Measurements from ENCODE around the gene ZNF787.
"Not testable (repeated sequence)": the region's sequence is repeated elsewhere in the genome, so short reads cannot be mapped to it uniquely, and the experiment has no call there.

The ZNF787 gene

DNA sequence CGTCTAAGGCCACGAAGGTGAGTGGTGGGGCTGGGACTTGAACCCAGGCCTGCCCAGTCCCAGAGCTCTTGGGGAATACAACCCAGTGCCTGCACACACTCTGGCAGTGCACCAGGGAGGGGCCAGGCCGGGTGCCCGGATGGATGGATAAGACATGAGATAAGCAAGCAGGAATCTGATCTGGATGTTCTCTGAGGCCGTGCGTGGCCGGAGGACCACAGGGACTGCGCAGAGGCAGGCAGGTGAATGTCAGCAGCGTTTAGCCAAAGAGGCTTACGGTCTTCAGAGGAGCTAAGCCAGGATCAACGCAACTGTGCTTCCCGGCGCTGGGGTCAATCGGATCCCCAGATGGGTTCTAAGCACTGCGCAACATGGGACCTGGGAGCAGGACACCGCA, 1.5 kb downstream of the ZNF787 start:
- DNase-seq = no peak

GRCh38 chr19:56118666-56119581, 2.2 kb downstream of the ZNF787 start:
- DNase-seq = peak; percentile 73

DNA sequence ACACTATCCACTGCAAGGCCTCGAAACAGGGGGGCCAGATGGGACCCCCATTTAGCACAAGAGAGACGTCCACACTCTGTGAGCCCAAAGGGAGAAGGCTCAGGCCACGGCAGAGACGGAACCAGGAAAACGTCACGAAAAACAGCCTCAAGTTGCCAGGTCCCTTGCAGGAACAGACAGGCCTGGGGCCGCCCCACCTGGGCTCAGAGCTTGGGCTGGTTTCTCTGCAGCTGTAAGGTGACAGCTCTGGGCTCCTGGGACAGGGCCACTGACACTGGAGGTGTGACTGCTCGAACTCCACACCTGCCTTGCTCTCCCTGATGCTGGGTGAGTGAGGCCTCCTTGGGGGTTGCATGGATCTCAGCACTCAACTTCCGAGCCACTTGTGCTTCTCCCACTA, 3.2 kb downstream of the ZNF787 start:
- no peak for DNase-seq

- DNase-seq = no peak
Observed at GRCh38 chr19:56117376-56117884, 3.7 kb downstream of the ZNF787 start.

- no peak for DNase-seq
Observed at GRCh38 chr19:56116606-56117005, 4.5 kb downstream of the ZNF787 start.

- no peak for DNase-seq
Observed at GRCh38 chr19:56115490-56115889, 5.6 kb downstream of the ZNF787 start.

GRCh38 chr19:56114778-56115110, 6.4 kb downstream of the ZNF787 start:
- DNase-seq = no peak

DNA sequence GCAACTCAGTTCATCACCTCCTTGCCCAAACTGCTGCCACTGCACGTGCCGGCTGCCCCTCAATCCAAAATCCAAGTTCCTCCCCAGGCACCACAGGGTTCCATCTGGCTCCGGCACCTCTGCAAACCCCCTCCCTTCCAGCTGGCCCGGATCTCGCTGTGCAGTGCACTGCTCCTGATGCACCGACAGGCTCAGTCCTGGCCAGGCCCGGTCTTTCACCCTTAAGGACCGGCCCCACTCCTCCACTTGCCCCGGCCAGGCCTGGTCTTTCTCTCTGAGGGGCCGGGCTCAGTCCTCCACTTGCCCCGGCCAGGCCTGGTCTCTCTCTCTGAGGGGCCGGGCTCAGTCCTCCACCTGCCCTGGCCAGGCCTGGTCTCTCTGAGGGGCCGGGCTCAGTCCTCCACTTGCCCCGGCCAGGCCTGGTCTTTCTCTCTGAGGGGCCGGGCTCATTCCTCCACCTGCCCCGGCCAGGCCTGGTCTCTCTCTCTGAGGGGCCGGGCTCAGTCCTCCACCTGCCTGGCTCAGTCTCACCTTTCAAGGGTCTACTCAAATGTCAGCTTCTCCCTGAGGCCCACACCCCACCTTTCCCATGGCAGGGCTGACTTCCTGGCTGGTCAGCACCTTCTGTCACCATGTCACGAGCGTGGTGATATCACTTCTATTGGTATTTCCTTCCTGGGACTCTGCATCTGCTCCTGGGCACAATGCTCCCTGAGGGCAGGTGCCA, 6.9 kb downstream of the ZNF787 start:
- no peak for DNase-seq

DNA sequence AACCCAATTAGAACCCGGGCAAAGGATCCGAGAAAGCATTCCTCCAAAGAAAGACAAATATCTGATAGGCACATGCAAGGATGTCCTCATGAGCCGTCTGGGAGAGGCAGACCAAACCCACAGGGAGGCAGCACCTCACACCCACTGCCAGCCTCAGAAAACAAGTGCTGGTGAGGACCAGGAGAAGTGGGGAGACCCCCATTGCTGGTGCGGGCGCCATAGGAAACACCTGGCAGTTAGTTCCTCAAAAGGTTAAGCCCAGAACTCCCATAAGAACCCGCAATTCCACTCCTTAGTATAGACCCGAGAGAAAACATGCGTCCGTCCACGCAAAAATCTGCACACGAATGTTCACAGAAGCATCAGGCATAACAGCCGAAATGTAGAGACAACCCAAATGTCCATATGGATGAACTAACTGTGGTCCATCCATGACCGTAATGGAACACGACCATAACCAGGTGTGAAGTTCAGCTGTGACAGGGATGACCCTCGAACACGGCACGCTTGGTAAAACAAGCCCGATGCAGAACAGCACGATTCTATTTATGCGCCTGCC, 7.9 kb downstream of the ZNF787 start:
- DNase-seq = no peak

DNA sequence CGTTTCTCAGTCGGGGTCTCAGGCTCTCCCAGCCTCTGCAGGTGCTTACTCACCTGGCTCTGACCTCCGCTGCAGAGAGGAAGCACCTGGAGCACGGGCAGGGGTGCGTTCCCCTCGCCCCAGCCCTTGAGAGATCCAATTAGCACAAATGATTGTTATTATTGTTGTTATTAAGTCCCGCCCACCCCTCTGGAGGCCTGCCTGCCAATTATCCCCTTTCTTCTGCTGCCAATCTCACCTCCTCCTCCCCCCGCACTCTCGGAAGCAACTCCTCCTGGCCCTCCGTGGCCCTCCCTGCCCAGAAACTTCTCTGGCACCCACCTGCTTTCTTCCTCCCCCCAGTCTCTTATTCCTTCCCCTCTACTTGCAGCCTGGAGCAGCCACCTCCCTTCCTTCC, 8.8 kb downstream of the ZNF787 start:
- no peak for DNase-seq

DNA sequence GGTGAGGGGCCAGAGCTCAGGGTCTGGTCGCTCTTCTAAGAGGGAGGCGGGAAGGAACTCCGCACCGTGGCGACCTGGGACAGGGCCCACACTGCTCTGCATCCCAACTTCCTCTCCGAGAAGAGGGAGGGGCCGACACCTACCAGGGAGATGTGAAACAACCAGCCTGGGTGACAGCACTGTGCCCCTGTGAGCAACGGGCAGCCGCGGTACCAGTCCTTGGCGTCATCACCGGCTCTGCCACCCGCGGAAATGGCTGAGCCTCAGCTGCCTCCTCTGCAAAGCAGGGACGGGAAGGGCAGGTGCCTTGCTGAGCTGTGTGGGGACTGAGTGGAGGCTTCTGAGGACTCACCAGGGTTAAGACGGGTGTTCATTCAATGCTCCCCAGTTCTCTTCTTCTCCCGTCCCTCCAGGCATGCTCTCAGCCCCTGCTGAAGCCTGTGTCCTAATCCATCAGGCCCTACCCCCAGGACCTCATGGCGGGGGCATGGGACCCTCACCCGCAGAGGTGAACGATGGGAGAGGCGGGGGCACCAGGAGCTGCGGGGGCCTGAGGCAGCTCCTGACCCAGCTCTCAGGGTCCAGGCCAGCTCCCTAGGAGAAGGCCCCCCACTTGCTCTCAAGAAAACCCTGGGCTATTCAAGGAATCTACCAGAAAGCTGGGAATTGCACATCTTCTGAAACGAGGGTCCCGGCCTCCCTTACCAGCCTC, 9.3 kb downstream of the ZNF787 start:
- DNase-seq = peak; percentile 88

- DNase-seq = peak; percentile 20
Observed at GRCh38 chr19:56110515-56111448, 10.3 kb downstream of the ZNF787 start.

GRCh38 chr19:56109226-56109625, 11.9 kb downstream of the ZNF787 start:
- peak; percentile 30 for DNase-seq

DNA sequence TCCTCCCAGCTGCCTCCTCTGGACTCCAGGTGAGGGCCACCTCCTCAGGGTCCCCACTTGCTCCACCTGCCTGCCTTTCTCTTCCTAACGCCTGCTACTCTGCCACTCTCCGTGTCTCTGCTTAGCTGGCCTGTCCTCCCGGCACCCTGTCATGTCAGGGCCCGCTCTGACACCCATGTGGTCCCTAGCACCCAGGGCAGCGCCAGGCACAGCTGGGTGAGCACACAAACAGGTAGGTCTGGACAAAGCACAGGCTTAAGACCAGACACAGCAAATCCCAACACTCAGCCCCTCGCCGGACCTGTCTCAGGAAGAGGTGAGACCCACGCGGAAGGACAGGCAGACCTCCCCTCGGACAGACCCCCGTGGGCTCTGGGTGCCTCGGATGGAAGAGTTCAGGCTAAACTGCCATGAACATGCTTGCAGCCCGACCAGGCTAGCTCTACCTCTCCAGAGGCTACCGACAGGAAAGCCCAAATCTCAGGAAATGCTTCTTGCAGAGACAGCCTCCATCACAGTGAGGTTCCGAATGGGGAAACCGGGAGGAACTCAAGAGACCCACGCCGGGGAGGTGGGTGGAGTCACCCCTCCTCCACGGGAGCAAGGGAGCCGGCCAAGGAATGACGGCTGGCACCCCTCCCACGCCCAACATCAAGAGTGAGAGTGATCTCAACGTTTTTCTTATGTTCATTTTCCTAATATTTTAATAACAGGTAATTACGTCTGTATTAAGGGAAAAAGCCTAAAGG, 12.5 kb downstream of the ZNF787 start:
- peak; percentile 28 for DNase-seq

DNA sequence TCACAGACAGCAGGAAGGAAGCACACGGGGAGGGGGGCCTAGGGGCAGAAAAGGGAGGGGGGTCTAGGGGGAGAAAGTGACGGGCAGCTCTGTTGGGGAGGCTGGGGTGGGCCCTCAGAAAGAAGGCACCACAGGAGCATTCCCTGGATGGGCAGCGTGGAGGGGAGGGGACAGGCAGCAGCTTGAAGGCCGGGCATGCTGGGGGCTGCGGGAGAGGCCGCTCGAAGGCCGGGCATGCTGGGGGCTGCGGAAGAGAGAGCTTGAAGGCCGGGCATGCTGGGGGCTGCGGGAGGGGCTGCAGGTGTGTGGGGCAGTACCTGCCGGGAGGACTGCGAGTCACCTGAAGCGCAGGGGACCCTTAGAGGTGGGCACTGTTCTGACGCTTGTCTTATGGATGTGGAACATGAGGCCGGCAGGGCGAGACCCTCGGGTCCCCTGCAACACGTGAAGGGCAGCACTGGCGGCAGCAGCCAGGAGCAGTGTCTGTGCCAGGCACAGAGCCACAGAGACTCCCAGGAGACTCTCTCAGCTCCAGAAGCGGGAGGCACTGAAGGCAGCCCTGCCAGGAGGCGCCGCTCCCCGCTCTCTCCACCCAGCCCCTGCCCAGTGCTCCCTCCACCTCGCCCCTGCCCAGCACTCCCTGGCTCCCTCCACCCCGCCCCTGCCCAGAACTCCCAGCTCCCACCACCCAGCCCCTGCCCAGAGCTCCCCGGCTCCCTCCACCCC, 13.3 kb downstream of the ZNF787 start:
- DNase-seq = no peak

DNA sequence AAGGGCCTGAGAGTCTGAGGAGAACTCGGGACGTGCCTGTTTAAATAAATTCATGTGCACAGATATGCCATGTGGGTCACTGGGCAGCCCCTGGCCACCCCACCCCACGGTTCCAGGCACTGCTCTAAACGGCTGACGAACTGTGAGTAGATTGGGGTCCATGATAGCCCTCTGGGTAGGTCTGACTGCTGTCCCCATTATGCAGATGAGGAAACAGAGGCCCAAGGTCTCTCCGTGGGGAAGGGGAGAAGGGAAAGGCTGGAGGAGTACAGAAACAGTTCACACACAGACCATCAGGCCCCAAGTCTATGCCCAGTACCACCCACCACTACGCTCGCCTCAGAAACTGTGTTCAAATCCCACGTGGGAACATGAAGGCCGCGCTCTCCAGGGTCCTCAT, 14.1 kb downstream of the ZNF787 start:
- no peak for DNase-seq

DNA sequence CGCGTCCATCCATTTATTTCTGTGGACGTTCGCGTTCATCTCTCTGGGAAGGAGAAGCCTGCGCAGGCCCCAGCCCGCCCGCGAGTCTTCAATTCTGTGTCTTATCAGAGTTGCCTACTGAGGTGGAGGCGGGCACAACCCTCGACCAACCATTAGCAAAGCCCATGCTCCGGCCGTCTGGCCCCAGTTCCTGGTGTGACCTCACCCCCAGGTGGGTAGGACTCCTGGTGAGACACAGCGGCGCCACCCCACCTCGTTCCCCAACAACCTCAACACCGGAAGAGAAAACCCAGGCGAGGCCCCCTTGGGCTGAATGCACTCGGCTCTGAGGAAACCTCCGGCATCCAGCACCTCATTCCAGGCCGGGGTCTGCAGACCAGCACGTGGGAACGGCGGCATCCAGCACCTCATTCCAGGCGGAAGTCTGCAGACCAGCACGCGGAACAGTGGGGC, 14.7 kb downstream of the ZNF787 start:
- DNase-seq = no peak

DNA sequence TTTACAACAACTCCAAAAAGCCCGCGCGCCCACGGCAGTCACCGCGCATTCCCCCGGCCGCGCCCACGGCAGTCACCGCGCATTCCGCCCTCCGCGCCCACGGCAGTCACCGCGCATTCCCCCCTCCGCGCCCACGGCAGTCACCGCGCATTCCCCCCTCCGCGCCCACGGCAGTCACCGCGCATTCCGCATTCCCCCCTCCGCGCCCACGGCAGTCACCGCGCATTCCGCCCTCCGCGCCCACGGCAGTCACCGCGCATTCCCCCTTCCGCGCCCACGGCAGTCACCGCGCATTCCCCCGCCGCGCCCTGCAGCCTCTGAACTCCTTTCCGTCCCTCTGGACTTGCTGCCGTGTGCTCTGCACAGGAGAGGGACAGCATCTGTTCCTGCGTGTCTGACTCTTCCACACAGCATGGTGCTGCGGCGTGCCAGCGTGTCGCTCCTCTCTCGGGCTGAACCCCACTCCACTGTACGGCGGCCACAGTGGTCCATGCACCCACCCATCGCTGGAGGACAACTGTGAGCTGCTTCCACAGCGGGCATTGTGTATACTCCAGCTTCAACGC, 15.2 kb downstream of the ZNF787 start:
- DNase-seq = not testable (repeated sequence)

DNA sequence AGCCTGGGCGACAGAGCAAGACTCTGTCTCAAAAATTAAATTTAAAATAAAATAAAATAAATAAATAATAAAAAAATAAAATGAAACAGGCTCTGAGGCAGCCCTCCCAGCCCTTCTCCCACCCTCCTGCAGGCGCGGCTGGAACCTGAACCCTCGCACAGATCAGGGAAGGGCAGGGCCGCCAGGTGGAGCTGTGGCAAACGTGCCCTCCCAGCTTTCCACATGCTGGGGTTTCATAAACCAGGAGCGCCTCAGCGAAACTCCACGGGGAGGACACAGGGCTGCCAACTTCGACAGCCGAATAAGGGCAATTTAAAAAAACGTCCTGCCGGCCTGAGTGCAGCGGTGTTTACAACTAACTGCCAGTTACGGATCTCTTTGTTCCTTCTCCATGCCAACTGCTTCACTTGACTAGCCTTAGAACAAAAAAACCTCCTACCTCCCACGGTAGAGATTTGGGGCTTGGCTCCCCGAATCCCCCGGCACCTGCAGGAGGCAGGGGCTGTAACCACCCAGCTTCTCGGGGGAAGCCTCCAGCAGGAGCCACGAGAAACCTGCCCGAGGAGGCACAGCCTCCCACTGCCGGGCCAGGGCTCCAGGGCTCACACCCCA, 15.9 kb downstream of the ZNF787 start:
- peak; percentile 66 for DNase-seq

DNA sequence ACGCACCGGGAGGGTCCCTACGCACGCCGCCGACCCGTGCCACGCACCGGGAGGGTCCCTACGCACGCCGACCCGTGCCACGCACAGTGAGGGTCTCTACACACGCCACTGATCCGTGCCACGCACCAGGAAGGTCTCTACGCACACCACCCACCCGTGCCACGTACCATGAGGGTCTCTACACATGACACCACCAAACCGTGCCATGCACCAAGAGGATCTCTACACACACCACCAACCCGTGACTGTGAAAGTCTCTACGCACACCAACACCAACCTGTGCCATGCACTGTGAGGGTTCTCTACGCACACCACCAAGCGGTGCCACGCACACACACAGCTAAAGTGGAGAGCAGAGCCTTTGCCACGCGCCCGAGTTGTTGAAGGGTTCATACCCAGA, 16.7 kb downstream of the ZNF787 start:
- DNase-seq = no peak

Data from inflammatory macrophage treated with lipopolysaccharide for 4 hours (primary cell).